HepG2 (cell line): Measurements from ENCODE around the gene ABCD4. TPM values are rescaled to one million over a fixed set of nuclear protein-coding genes. Genes with fewer than 3 reads are reported as not detected.

ENCODE experiments used
- ATF7-NPFF ChIP-seq: sonication (generic); formaldehyde crosslinking; IDR thresholded peaks from 2 replicates; pipeline ENCODE4 v1.8.1; 2023; ENCODE audit warnings: mild to moderate bottlenecking, low read depth, missing genetic modification reagents, moderate library complexity
- BCL6 ChIP-seq: IDR thresholded peaks from 2 replicates; pipeline ENCODE4 v1.6.1; 2016; ENCODE audit warnings: missing genetic modification reagents, missing compliant biosample characterization
- BRCA1 ChIP-seq: sonication (generic); formaldehyde crosslinking; IDR thresholded peaks from 2 replicates; pipeline ENCODE4 v1.4.0; 2020; ENCODE audit warnings: missing genetic modification reagents
- DR1 ChIP-seq: sonication (generic); formaldehyde crosslinking; IDR thresholded peaks from 2 replicates; pipeline ENCODE4 v1.8.0; 2021; ENCODE audit warnings: mild to moderate bottlenecking, missing genetic modification reagents, inconsistent platforms
- FOXA3 ChIP-seq: IDR thresholded peaks from 2 replicates; pipeline ENCODE4 v1.6.1; 2016; ENCODE audit warnings: missing genetic modification reagents, missing compliant biosample characterization
- FOXO1 ChIP-seq: sonication (generic); formaldehyde crosslinking; IDR thresholded peaks from 2 replicates; pipeline ENCODE4 v1.4.0; 2020; ENCODE audit warnings: missing genetic modification reagents
- HDAC2 ChIP-seq: sonication (generic); formaldehyde crosslinking; IDR thresholded peaks from 2 replicates; pipeline ENCODE4 v1.4.0; 2020; ENCODE audit warnings: missing genetic modification reagents
- HDAC6 ChIP-seq: fragments of 200-600 bp; sonication (generic); IDR thresholded peaks from 2 replicates; pipeline ENCODE4 v1.7.0; 2017; ENCODE audit warnings: mild to moderate bottlenecking, antibody characterized with exemption, low read length, low read depth
- HMGXB3 ChIP-seq: sonication (generic); formaldehyde crosslinking; IDR thresholded peaks from 2 replicates; pipeline ENCODE4 v1.4.0; 2020; ENCODE audit warnings: missing genetic modification reagents, borderline replicate concordance
- HNF4A ChIP-seq: sonication (generic); formaldehyde crosslinking; IDR thresholded peaks from 2 replicates; pipeline ENCODE4 v1.4.0; 2020; ENCODE audit warnings: missing genetic modification reagents
- HOXA5 ChIP-seq: sonication (generic); formaldehyde crosslinking; IDR thresholded peaks from 2 replicates; pipeline ENCODE4 v1.4.0; 2020; ENCODE audit warnings: missing genetic modification reagents
- KLF9 ChIP-seq: IDR thresholded peaks from 2 replicates; pipeline ENCODE4 v1.6.1; 2016; ENCODE audit warnings: low read depth
- MAFK ChIP-seq, 2 experiments: IDR thresholded peaks in 1 of 2; conservative IDR thresholded peaks in 1 of 2; 2 replicates each; pipeline ENCODE4 v1.6.1; 2011; ENCODE audit warnings: improper control_type of control experiment in 2 of 2, low read length in 2 of 2
- MIXL1 ChIP-seq: IDR thresholded peaks from 2 replicates; pipeline ENCODE4 v1.6.1; 2016
- MLX ChIP-seq: IDR thresholded peaks from 2 replicates; pipeline ENCODE4 v1.6.1; 2016
- RFX3 ChIP-seq: IDR thresholded peaks from 2 replicates; pipeline ENCODE4 v1.6.1; 2016; ENCODE audit warnings: missing biosample characterization, missing genetic modification reagents
- RFXAP ChIP-seq: sonication (generic); formaldehyde crosslinking; IDR thresholded peaks from 2 replicates; pipeline ENCODE4 v1.4.0; 2020; ENCODE audit warnings: missing genetic modification reagents, borderline replicate concordance
- SIX4 ChIP-seq: sonication (generic); formaldehyde crosslinking; IDR thresholded peaks from 2 replicates; pipeline ENCODE4 v1.4.0; 2020; ENCODE audit warnings: missing genetic modification reagents
- SMAD9 ChIP-seq: sonication (generic); formaldehyde crosslinking; IDR thresholded peaks from 2 replicates; pipeline ENCODE4 v1.5.1; 2020; ENCODE audit warnings: mild to moderate bottlenecking, missing genetic modification reagents
- YEATS4 ChIP-seq: sonication (generic); formaldehyde crosslinking; IDR thresholded peaks from 2 replicates; pipeline ENCODE4 v1.4.0; 2020; ENCODE audit warnings: missing genetic modification reagents, borderline replicate concordance
- ZFP90 ChIP-seq: sonication (generic); formaldehyde crosslinking; IDR thresholded peaks from 2 replicates; pipeline ENCODE4 v1.8.0; 2022; ENCODE audit warnings: missing genetic modification reagents, mild to moderate bottlenecking, inconsistent platforms, borderline replicate concordance
- ZNF33B ChIP-seq: sonication (generic); formaldehyde crosslinking; IDR thresholded peaks from 2 replicates; pipeline ENCODE4 v1.5.1; 2020; ENCODE audit warnings: mild to moderate bottlenecking, missing genetic modification reagents
- ZNF616 ChIP-seq: sonication (generic); formaldehyde crosslinking; IDR thresholded peaks from 2 replicates; pipeline ENCODE4 v1.5.0; 2020; ENCODE audit warnings: low read depth, mild to moderate bottlenecking, missing genetic modification reagents
- ZNF710 ChIP-seq: sonication (generic); formaldehyde crosslinking; IDR thresholded peaks from 2 replicates; pipeline ENCODE4 v1.5.0; 2020; ENCODE audit warnings: mild to moderate bottlenecking, missing genetic modification reagents, borderline replicate concordance
- ZNF749 ChIP-seq: sonication (generic); formaldehyde crosslinking; IDR thresholded peaks from 2 replicates; pipeline ENCODE4 v1.8.0; 2022; ENCODE audit warnings: mild to moderate bottlenecking, missing genetic modification reagents, moderate library complexity, borderline replicate concordance
- polyA plus RNA-seq, 8 experiments: library from polyadenylated mRNA; depleted of rRNA in 3 of 8; stranded (reverse) in 7 of 8; unstranded in 1 of 8; fragments of >200 nt; fragmentation: Illumina TruSeq in 4 of 8; extraction: Trizol in 4 of 8; gene quantifications; 2 replicates each; pipeline versions ENCODE4 v1.2.1 to v1.2.3, GENCODE V29; 2011 to 2016; ENCODE audit warnings: low read depth in 4 of 8, missing spikeins in 1 of 8, mixed read lengths in 1 of 8; ENCODE audit not compliant: insufficient read depth in 1 of 8
- total RNA-seq, 5 experiments: library from RNA; depleted of rRNA; stranded (reverse); fragments of >200 nt; fragmentation: Illumina TruSeq; extraction: Trizol; gene quantifications; 2 replicates each; pipeline ENCODE4 v1.2.3, GENCODE V29; 2016; ENCODE audit warnings: low read depth in 1 of 5

ABCD4 gene
- total and polyA plus RNA-seq, 2 of the 13 experiments (the other 11 are each of a cell fraction or from before 2014, with no cell fraction given), result 47.5 to 50.5 TPM

- TF ChIP-seq ZNF710 (CRISPR knock-in tag), result peak; percentile 51; the same call in 1 of the 2 replicates
- no peak for TF ChIP-seq KLF9 (CRISPR knock-in tag)
- TF ChIP-seq BRCA1 (CRISPR knock-in tag), result 0 out of 2 replicates have a peak, but pooled peaks have one; percentile 63
- TF ChIP-seq ATF7-NPFF (CRISPR knock-in tag), result peak; percentile 60; the same call in 1 of the 2 replicates
- TF ChIP-seq ZNF616 (CRISPR knock-in tag), result 0 out of 2 replicates have a peak, but pooled peaks have one; percentile 64
- peak; percentile 54 for TF ChIP-seq FOXA3 (CRISPR knock-in tag)
- 0 out of 2 replicates have a peak, but pooled peaks have one; percentile 38 for TF ChIP-seq HDAC2 (CRISPR knock-in tag)
- TF ChIP-seq ZNF749 (CRISPR knock-in tag), result no peak
- no peak for TF ChIP-seq ZFP90 (CRISPR knock-in tag)
- TF ChIP-seq FOXO1 (CRISPR knock-in tag), result peak; percentile 23; the same call in 1 of the 2 replicates
- peak; percentile 90 for TF ChIP-seq HNF4A (CRISPR knock-in tag)
- TF ChIP-seq YEATS4, result peak; percentile 81
- no peak for TF ChIP-seq DR1 (CRISPR knock-in tag)
- peak; percentile 58; the same call in 1 of the 2 replicates for TF ChIP-seq RFXAP (CRISPR knock-in tag)
- peak; percentile 77; the same call in 1 of the 2 replicates for TF ChIP-seq MLX (CRISPR knock-in tag)
- no peak for TF ChIP-seq MAFK (conservative IDR thresholded peaks at IDR 0.05 in 1 of 2, IDR thresholded peaks at IDR 0.05 in 1 of 2; ENCODE audit: low read length in 2 of 2)
- no peak for TF ChIP-seq SMAD9 (CRISPR knock-in tag)
- peak; percentile 56; the same call in 1 of the 2 replicates for TF ChIP-seq HOXA5 (CRISPR knock-in tag)
- TF ChIP-seq ZNF33B (CRISPR knock-in tag), result peak; percentile 55; the same call in 1 of the 2 replicates
- no peak for TF ChIP-seq RFX3
- peak; percentile 41; the same call in 1 of the 2 replicates for TF ChIP-seq BCL6
- TF ChIP-seq MIXL1 (CRISPR knock-in tag), result peak; percentile 56; the same call in 1 of the 2 replicates
- TF ChIP-seq SIX4 (CRISPR knock-in tag), result no peak
- TF ChIP-seq HDAC6, result no peak
- peak; percentile 90 for TF ChIP-seq HMGXB3 (CRISPR knock-in tag)
Measured at GRCh38 chr14:74296037-74296467, 6.7 kb downstream of the ABCD4 start (continued).
